Neural progenitor cell (in vitro differentiated cells): ENCODE results near the gene FLAD1. TPM values are rescaled to one million over a fixed set of nuclear protein-coding genes. Genes with fewer than 3 reads are reported as not detected.

Experiments used
- DNase-seq: peaks from one replicate; pipeline ENCODE4 v3.0.0-alpha.2; 2016; ENCODE audit warnings: low spot score
- H2AFZ ChIP-seq: fragments of 200-600 bp; sonication (generic); replicated peaks from 2 replicates; pipeline ENCODE4 v1.6.1; 2016; ENCODE audit warnings: antibody characterized with exemption
- H3F3A ChIP-seq: fragments of 200-600 bp; sonication (generic); 2 replicates; pipeline ENCODE4 v1.6.1; 2016; ENCODE audit warnings: antibody characterized with exemption, low read depth
- H3K27ac ChIP-seq: fragments of 200-600 bp; sonication (generic); 2 replicates; pipeline ENCODE4 v1.5.1; 2016; ENCODE audit warnings: mild to moderate bottlenecking
- H3K27me3 ChIP-seq: fragments of 200-600 bp; sonication (generic); 2 replicates; pipeline ENCODE4 v1.6.1; 2016; ENCODE audit warnings: mild to moderate bottlenecking, moderate library complexity
- H3K36me3 ChIP-seq: fragments of 200-600 bp; sonication (generic); 2 replicates; pipeline ENCODE4 v1.5.1; 2016
- H3K4me1 ChIP-seq: fragments of 200-600 bp; sonication (generic); 2 replicates; pipeline ENCODE4 v1.6.1; 2016; ENCODE audit warnings: mixed run types
- H3K4me2 ChIP-seq: fragments of 200-600 bp; sonication (generic); 2 replicates; pipeline ENCODE4 v1.6.1; 2016
- H3K4me3 ChIP-seq: fragments of 200-600 bp; sonication (generic); 2 replicates; pipeline ENCODE4 v1.5.1; 2016
- H3K79me2 ChIP-seq: fragments of 200-600 bp; sonication (generic); 2 replicates; pipeline ENCODE4 v1.6.1; 2016; ENCODE audit warnings: low read depth
- H3K9ac ChIP-seq: fragments of 200-600 bp; sonication (generic); 2 replicates; pipeline ENCODE4 v1.6.1; 2016
- H3K9me3 ChIP-seq: fragments of 200-600 bp; sonication (generic); 2 replicates; pipeline ENCODE4 v1.5.1; 2016; ENCODE audit warnings: low read depth
- H4K20me1 ChIP-seq: fragments of 200-600 bp; sonication (generic); 2 replicates; pipeline ENCODE4 v1.6.1; 2016; ENCODE audit warnings: low read depth
- H3K27ac Mint-ChIP-seq: 3 replicates; pipeline ENCODE4 v1.8.0; 2021; ENCODE audit warnings: mixed read lengths
- H3K27me3 Mint-ChIP-seq: 2 replicates; pipeline ENCODE4 v1.8.0; 2022; ENCODE audit warnings: low read depth, mild to moderate bottlenecking, inconsistent platforms, moderate library complexity, mixed read lengths; ENCODE audit not compliant: insufficient read depth
- H3K36me3 Mint-ChIP-seq: 3 replicates; pipeline ENCODE4 v1.8.0; 2021; ENCODE audit warnings: mixed read lengths
- H3K4me1 Mint-ChIP-seq: 3 replicates; pipeline ENCODE4 v1.8.0; 2021; ENCODE audit warnings: mixed read lengths
- H3K4me3 Mint-ChIP-seq: 3 replicates; pipeline ENCODE4 v1.8.0; 2021; ENCODE audit warnings: mild to moderate bottlenecking, moderate library complexity, mixed read lengths
- H3K9me3 Mint-ChIP-seq: 3 replicates; pipeline ENCODE4 v1.8.0; 2020; ENCODE audit warnings: mixed read lengths
- EZH2 ChIP-seq: fragments of 200-600 bp; sonication (generic); IDR thresholded peaks from 2 replicates; pipeline ENCODE4 v1.6.1; 2017; ENCODE audit warnings: antibody characterized with exemption, mild to moderate bottlenecking, moderate library complexity
- EZH2phosphoT487 ChIP-seq: fragments of 200-600 bp; sonication (generic); IDR thresholded peaks from 2 replicates; pipeline ENCODE4 v1.6.1; 2017; ENCODE audit warnings: antibody characterized with exemption
- total RNA-seq: library from RNA; depleted of rRNA; stranded (reverse); fragments of >200 nt; gene quantifications from 2 replicates; pipeline ENCODE4 v1.2.3, GENCODE V29; 2015; ENCODE audit warnings: low replicate concordance
- TF ChIP-seq, protein P1 (sequence below): fragments of 200-600 bp; sonication (generic); IDR thresholded peaks from 2 replicates; pipeline ENCODE4 v1.5.1; 2017; ENCODE audit warnings: antibody characterized with exemption, mild to moderate bottlenecking

FLAD1 gene
- total RNA-seq, 1 donor from 2014 or later, result 19.3 TPM

DNA sequence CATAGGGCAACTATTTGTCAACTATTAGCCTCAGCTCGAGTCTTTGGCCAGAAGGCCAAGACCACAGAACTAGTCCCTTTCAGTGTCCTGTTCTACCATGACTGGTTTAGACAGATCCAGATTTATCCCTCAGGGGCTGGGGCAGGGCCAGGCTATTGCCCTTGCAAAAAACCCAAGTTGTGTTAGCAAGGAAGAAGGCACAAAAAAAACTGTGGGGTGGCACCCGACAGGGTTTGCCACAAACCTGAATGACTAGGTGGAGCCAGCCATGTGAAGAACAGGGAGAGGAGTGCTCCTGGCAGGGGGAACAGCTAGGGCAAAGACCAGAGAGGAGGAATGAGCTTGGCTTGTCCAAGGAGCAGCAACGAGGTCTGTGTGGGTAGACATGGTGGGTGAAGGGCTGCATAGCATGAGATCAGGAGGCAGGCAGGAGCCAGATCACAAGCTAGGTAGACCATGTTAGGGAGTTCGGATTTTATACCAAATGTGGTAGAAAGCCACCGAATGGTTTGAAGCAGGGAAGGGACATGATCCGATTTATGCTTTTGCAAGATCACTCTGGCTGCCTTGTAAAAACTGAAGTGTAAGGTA, 54.8 kb downstream of the FLAD1 start:
- Mint-ChIP-seq H3K4me3 (no peak overlapping the region), H3K4me1 (peaks cover 13% of the 10 kb centered on the region), H3K27me3 (peaks cover 8% of the 10 kb centered on the region), H3K27ac (no peak overlapping the region), H3K9me3 (no peaks in the 10 kb centered on the region), H3K36me3 (no peaks in the 10 kb centered on the region)
- Histone ChIP-seq H3K79me2 (no peaks in the 10 kb centered on the region), H3K4me2 (no peak overlapping the region), H4K20me1 (no peaks in the 10 kb centered on the region), H3K9me3 (no peaks in the 10 kb centered on the region), H3K36me3 (no peaks in the 10 kb centered on the region), H3K4me3 (no peak overlapping the region), H3F3A (no peaks in the 10 kb centered on the region), H3K27me3 (no peaks in the 10 kb centered on the region), H2AFZ (no peak overlapping the region), H3K27ac (no peak overlapping the region), H3K4me1 (peaks cover 12% of the 10 kb centered on the region), H3K9ac (no peak overlapping the region)
- no peak for DNase-seq
- TF ChIP-seq EZH2, result no peak
- TF ChIP-seq EZH2phosphoT487, result no peak
- TF ChIP-seq, protein P1, sequence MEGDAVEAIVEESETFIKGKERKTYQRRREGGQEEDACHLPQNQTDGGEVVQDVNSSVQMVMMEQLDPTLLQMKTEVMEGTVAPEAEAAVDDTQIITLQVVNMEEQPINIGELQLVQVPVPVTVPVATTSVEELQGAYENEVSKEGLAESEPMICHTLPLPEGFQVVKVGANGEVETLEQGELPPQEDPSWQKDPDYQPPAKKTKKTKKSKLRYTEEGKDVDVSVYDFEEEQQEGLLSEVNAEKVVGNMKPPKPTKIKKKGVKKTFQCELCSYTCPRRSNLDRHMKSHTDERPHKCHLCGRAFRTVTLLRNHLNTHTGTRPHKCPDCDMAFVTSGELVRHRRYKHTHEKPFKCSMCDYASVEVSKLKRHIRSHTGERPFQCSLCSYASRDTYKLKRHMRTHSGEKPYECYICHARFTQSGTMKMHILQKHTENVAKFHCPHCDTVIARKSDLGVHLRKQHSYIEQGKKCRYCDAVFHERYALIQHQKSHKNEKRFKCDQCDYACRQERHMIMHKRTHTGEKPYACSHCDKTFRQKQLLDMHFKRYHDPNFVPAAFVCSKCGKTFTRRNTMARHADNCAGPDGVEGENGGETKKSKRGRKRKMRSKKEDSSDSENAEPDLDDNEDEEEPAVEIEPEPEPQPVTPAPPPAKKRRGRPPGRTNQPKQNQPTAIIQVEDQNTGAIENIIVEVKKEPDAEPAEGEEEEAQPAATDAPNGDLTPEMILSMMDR, result no peak

DNA sequence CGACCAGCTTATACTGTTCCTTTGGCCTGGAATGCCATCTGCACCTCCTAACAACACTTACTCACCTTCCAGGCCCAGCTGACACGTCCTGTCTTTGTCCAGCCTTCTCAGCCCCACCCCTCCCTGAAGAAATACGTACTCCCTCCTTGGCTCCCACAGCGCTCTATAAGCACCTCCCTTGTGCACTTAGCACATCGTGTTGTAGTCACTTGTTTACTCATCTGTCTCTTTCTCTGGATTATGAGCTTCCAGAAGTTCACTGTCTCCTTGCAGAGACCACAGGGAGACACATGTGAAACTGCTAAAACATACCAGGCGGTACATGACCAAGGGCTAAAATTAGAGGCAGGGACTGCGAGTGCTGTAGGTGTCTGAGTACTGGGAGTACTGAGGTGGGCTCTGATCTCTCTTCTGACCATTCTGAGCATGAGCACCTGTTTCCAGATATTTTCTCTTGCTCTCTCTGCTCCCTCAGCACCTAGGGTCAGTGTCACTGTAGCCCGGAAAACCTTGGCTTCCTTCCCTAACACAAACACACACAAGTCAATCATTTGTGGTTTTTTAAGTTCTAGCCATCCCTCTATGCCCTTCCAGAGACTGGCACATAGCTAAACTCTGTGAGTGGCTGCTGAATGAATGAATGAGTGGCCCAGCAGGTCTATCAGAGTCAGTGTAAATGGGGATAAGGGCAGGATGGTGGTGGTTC, 55.6 kb downstream of the FLAD1 start:
- H3K36me3 Mint-ChIP-seq, result no peaks in the 10 kb centered on the region
- H3K36me3 ChIP-seq, result no peaks in the 10 kb centered on the region
- H3K9ac ChIP-seq, result no peak overlapping the region
- H3K4me1 ChIP-seq, result peaks cover 12% of the 10 kb centered on the region
- no peak overlapping the region for H3K4me2 ChIP-seq
- no peaks in the 10 kb centered on the region for H4K20me1 ChIP-seq
- no peak for TF ChIP-seq EZH2
- TF ChIP-seq, protein P1, result no peak
- no peak for TF ChIP-seq EZH2phosphoT487
- peak overlapping the region; percentile 15 for H3K27ac Mint-ChIP-seq
- H3K9me3 ChIP-seq, result no peaks in the 10 kb centered on the region
- no peaks in the 10 kb centered on the region for H3K79me2 ChIP-seq
- no peak overlapping the region for H3K27ac ChIP-seq
- H2AFZ ChIP-seq, result no peak overlapping the region
- no peaks in the 10 kb centered on the region for H3K9me3 Mint-ChIP-seq
- H3K27me3 Mint-ChIP-seq, result peaks cover 8% of the 10 kb centered on the region
- DNase-seq, result no peak
- H3K4me3 Mint-ChIP-seq, result peak overlapping the region; percentile 29
- H3K4me3 ChIP-seq, result no peak overlapping the region
- H3K4me1 Mint-ChIP-seq, result peaks cover 13% of the 10 kb centered on the region
- no peaks in the 10 kb centered on the region for H3K27me3 ChIP-seq
- H3F3A ChIP-seq, result no peaks in the 10 kb centered on the region

DNA sequence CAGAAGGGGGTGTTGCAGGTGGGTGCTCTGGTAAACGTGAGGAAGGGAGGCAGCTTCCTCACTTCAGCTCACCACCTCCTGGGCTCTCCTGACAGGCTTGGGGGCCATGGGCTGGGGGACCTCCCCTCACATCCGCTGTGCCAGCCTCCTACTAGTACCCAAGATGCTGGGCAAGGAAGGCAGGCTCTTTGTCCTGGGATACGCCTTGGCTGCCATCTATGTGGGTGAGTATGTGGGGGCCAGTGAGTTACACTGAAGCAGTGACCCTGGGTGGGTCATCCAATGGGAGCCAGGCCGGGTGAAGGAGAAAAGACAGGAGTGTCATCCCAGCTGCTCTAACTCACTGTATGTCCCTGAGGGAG, 56.1 kb downstream of the FLAD1 start:
- no peaks in the 10 kb centered on the region for H3F3A ChIP-seq
- no peak overlapping the region for H3K4me3 ChIP-seq
- no peak overlapping the region for H3K4me3 Mint-ChIP-seq
- peaks cover 17% of the 10 kb centered on the region for H3K4me1 Mint-ChIP-seq
- H4K20me1 ChIP-seq, result no peaks in the 10 kb centered on the region
- no peaks in the 10 kb centered on the region for H3K9me3 Mint-ChIP-seq
- H3K27me3 ChIP-seq, result no peaks in the 10 kb centered on the region
- no peak overlapping the region for H2AFZ ChIP-seq
- DNase-seq, result no peak
- H3K9me3 ChIP-seq, result no peaks in the 10 kb centered on the region
- no peak overlapping the region for H3K4me2 ChIP-seq
- H3K36me3 ChIP-seq, result no peaks in the 10 kb centered on the region
- no peak overlapping the region for H3K27ac ChIP-seq
- no peaks in the 10 kb centered on the region for H3K36me3 Mint-ChIP-seq
- no peaks in the 10 kb centered on the region for H3K79me2 ChIP-seq
- peaks cover 12% of the 10 kb centered on the region for H3K4me1 ChIP-seq
- no peak overlapping the region for H3K9ac ChIP-seq
- TF ChIP-seq, protein P1, result no peak
- H3K27me3 Mint-ChIP-seq, result peaks cover 11% of the 10 kb centered on the region
- no peak overlapping the region for H3K27ac Mint-ChIP-seq
